Measurements from ENCODE around the gene MLLT10. TPM values are rescaled to one million over a fixed set of nuclear protein-coding genes. Genes with fewer than 3 reads are reported as not detected.

The MLLT10 gene
- polyA plus RNA-seq, 3 donors from 2014 or later: 0.81 to 5.1 (median 4.8) TPM

GRCh38 chr10:21732067-21732772 lies 198.2 kb downstream of the MLLT10 start:
- Mint-ChIP-seq H3K27me3 (ENCODE audit: low read depth in 3 of 3) (peaks cover 0 to 3% (median 0%) of the 10 kb centered on the region in 3 donors), H3K4me3 (no peak overlapping the region), H3K4me1 (peaks cover 21 to 32% of the 10 kb centered on the region in 2 donors), H3K36me3 (peaks cover 7 to 19% (median 12%) of the 10 kb centered on the region in 3 donors), H3K27ac (no peak overlapping the region), H3K9me3 (no peaks in the 10 kb centered on the region)
- DNase-seq: peak in 2 of 3 donors; percentile 21 to 30

- H3K4me3 Mint-ChIP-seq: no peak overlapping the region
- H3K36me3 Mint-ChIP-seq: peaks cover 11 to 27% (median 12%) of the 10 kb centered on the region in 3 donors
- H3K9me3 Mint-ChIP-seq: no peaks in the 10 kb centered on the region
- no peak overlapping the region for H3K27ac Mint-ChIP-seq
- H3K27me3 Mint-ChIP-seq (ENCODE audit: low read depth in 3 of 3): peaks cover 0 to 5% (median 1%) of the 10 kb centered on the region in 3 donors
- no peak for DNase-seq
- peaks cover 19 to 25% of the 10 kb centered on the region in 2 donors for H3K4me1 Mint-ChIP-seq
Observed at GRCh38 chr10:21733710-21734109, 199.7 kb downstream of the MLLT10 start.

- Mint-ChIP-seq H3K36me3 (peaks cover 8 to 37% (median 20%) of the 10 kb centered on the region in 3 donors), H3K4me1 (peaks cover 25 to 44% of the 10 kb centered on the region in 2 donors), H3K27ac (peak overlapping the region; percentile 1 to 78 (median 22)), H3K4me3 (no peak overlapping the region), H3K9me3 (no peaks in the 10 kb centered on the region), H3K27me3 (ENCODE audit: low read depth in 3 of 3) (peaks cover 0 to 5% (median 1%) of the 10 kb centered on the region in 3 donors)
- DNase-seq: no peak
Observed at GRCh38 chr10:21737106-21737505, 203.1 kb downstream of the MLLT10 start.

- Mint-ChIP-seq H3K9me3 (no peaks in the 10 kb centered on the region), H3K36me3 (peaks cover under 1 to 35% (median 18%) of the 10 kb centered on the region in 3 donors), H3K4me1 (peaks cover 27 to 39% of the 10 kb centered on the region in 2 donors), H3K4me3 (no peak overlapping the region), H3K27me3 (ENCODE audit: low read depth in 3 of 3) (peaks cover 3 to 6% (median 5%) of the 10 kb centered on the region in 3 donors), H3K27ac (peak overlapping the region in 3 of 6 donors; percentile 28 to 53 (median 34))
- DNase-seq: no peak
Observed at GRCh38 chr10:21740989-21741388, 207.0 kb downstream of the MLLT10 start.

GRCh38 chr10:21742740-21743412 lies 208.8 kb downstream of the MLLT10 start:
- Mint-ChIP-seq H3K27ac (no peak overlapping the region), H3K4me3 (no peak overlapping the region), H3K9me3 (no peaks in the 10 kb centered on the region), H3K27me3 (ENCODE audit: low read depth in 3 of 3) (peaks cover 2 to 8% (median 7%) of the 10 kb centered on the region in 3 donors), H3K36me3 (peaks cover 0 to 28% (median 21%) of the 10 kb centered on the region in 3 donors), H3K4me1 (peaks cover 30 to 38% of the 10 kb centered on the region in 2 donors)
- DNase-seq: no peak

- H3K9me3 Mint-ChIP-seq: no peaks in the 10 kb centered on the region
- peaks cover 2 to 9% (median 7%) of the 10 kb centered on the region in 3 donors for H3K27me3 Mint-ChIP-seq (ENCODE audit: low read depth in 3 of 3)
- H3K36me3 Mint-ChIP-seq: peaks cover 0 to 26% (median 12%) of the 10 kb centered on the region in 3 donors
- peaks cover 27 to 36% of the 10 kb centered on the region in 2 donors for H3K4me1 Mint-ChIP-seq
- DNase-seq: no peak
- no peak overlapping the region for H3K4me3 Mint-ChIP-seq
- peak overlapping the region in 4 of 6 donors; percentile 3 to 49 (median 35) for H3K27ac Mint-ChIP-seq
Observed at GRCh38 chr10:21744223-21744622, 210.2 kb downstream of the MLLT10 start.

- peak in 2 of 3 donors; percentile 10 to 15 for DNase-seq
- H3K36me3 Mint-ChIP-seq: peaks cover 0 to 18% (median 10%) of the 10 kb centered on the region in 3 donors
- no peaks in the 10 kb centered on the region for H3K9me3 Mint-ChIP-seq
- peak overlapping the region in 3 of 5 donors; percentile 2 to 56 (median 49) for H3K4me3 Mint-ChIP-seq
- peak overlapping the region; percentile 2 to 75 (median 37) for H3K27ac Mint-ChIP-seq
- peaks cover 2 to 9% (median 7%) of the 10 kb centered on the region in 3 donors for H3K27me3 Mint-ChIP-seq (ENCODE audit: low read depth in 3 of 3)
- peaks cover 22% of the 10 kb centered on the region in 2 donors for H3K4me1 Mint-ChIP-seq
Observed at GRCh38 chr10:21746118-21746517, 212.1 kb downstream of the MLLT10 start.

- Mint-ChIP-seq H3K4me1 (peaks cover 19 to 21% of the 10 kb centered on the region in 2 donors), H3K4me3 (no peak overlapping the region), H3K9me3 (no peaks in the 10 kb centered on the region), H3K36me3 (peaks cover 0 to 11% (median 8%) of the 10 kb centered on the region in 3 donors), H3K27ac (peak overlapping the region in 1 of 6 donors; percentile 15), H3K27me3 (ENCODE audit: low read depth in 3 of 3) (peaks cover 2 to 9% (median 7%) of the 10 kb centered on the region in 3 donors)
- DNase-seq: no peak
Observed at GRCh38 chr10:21747809-21748208, 213.8 kb downstream of the MLLT10 start.

GRCh38 chr10:21749788-21750187 lies 215.8 kb downstream of the MLLT10 start:
- Mint-ChIP-seq H3K27ac (no peak overlapping the region), H3K4me1 (peaks cover 19 to 21% of the 10 kb centered on the region in 2 donors), H3K9me3 (no peaks in the 10 kb centered on the region), H3K27me3 (ENCODE audit: low read depth in 3 of 3) (peaks cover 0 to 6% (median 4%) of the 10 kb centered on the region in 3 donors), H3K36me3 (peaks cover 0 to 11% (median 5%) of the 10 kb centered on the region in 3 donors), H3K4me3 (no peak overlapping the region)
- no peak for DNase-seq

GRCh38 chr10:21750424-21750823 lies 216.4 kb downstream of the MLLT10 start:
- Mint-ChIP-seq H3K36me3 (peaks cover 0 to 11% (median 9%) of the 10 kb centered on the region in 3 donors), H3K27me3 (ENCODE audit: low read depth in 3 of 3) (peaks cover 0 to 6% (median 4%) of the 10 kb centered on the region in 3 donors), H3K4me3 (no peak overlapping the region), H3K27ac (no peak overlapping the region), H3K4me1 (peaks cover 19% of the 10 kb centered on the region in 2 donors), H3K9me3 (no peaks in the 10 kb centered on the region)
- DNase-seq: no peak

- Mint-ChIP-seq H3K36me3 (peaks cover 4 to 15% (median 6%) of the 10 kb centered on the region in 3 donors), H3K9me3 (no peaks in the 10 kb centered on the region), H3K4me3 (no peak overlapping the region), H3K27me3 (ENCODE audit: low read depth in 3 of 3) (peaks cover 0 to 6% (median 0%) of the 10 kb centered on the region in 3 donors), H3K4me1 (peaks cover 8 to 10% of the 10 kb centered on the region in 2 donors), H3K27ac (peak overlapping the region in 1 of 6 donors; percentile 3)
- DNase-seq: no peak
Observed at GRCh38 chr10:21751341-21752310, 217.6 kb downstream of the MLLT10 start.

GRCh38 chr10:21753497-21754270 lies 219.7 kb downstream of the MLLT10 start:
- peaks cover 6 to 23% (median 12%) of the 10 kb centered on the region in 3 donors for H3K36me3 Mint-ChIP-seq
- peak overlapping the region in 1 of 6 donors; percentile 71 for H3K27ac Mint-ChIP-seq
- H3K9me3 Mint-ChIP-seq: no peaks in the 10 kb centered on the region
- no peaks in the 10 kb centered on the region for H3K4me1 Mint-ChIP-seq
- no peak for DNase-seq
- no peak overlapping the region for H3K4me3 Mint-ChIP-seq
- peaks cover 0 to 4% (median 0%) of the 10 kb centered on the region in 3 donors for H3K27me3 Mint-ChIP-seq (ENCODE audit: low read depth in 3 of 3)

Measured in immature natural killer cell (primary cell).